ENCODE measurements around the gene HKDC1.
"Not testable (repeated sequence)": the region's sequence is repeated elsewhere in the genome, so short reads cannot be mapped to it uniquely, and the experiment has no call there.

HKDC1 gene

GRCh38 chr10:69241575-69241974 is 21.4 kb downstream of the HKDC1 start:
- no peak for DNase-seq (ENCODE audit: low read depth in 2 of 2)

DNA sequence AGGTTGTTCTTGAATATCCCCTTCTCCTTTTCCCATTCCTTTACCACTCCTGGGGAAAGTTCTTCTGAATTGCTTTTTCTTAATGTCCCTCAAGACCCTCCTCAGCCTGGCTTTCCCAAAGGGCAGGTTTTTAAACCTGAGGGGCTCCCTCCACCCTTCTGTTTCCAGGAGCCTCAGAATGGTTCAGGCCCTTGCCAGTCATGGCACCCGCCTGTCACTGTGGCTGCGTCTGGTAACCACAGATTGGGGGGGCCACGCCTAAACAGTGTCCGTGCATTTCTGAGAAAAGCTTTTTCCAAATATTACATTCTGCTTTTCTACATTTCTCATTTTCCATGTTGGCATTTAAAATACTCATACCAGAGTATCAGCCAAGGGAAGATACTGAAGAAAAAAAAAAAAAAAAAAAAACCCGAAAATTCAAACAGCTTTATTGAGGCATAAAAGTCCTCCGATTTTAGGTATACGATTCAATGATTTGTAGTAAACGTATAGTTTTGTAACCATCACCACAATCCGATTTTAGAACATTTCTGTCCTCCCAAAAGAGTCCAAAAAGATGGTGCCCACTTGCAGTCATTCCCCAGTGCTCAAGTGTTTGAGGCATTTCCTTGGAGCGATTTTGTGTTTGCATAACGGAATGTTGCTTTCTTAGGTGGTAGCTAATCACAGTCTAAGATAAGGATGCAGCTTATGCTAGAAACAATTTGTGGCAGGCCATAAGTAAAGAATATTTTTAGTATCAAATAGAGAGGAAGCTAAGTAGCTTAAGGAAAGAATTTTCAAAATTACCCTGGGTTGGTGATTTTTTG is 22.1 kb downstream of the HKDC1 start:
- no peak for DNase-seq (ENCODE audit: low read depth in 2 of 2)

DNA sequence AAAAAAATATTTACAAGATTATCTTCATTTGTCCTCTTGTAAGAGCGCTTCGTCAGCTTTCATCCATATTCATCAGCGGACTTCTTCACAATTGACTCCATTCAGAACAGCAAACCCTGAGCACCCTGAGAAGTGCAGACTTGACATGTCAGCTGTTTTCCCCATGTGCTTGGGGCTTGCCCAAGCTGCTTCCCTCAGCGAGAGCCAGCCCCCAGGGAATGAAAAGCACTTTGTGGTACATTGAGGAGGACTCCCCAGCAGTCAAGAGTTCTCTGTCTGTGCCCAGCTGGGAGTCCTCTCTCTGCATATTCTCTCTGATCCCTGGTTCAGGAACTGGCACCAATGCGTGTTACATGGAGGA is 22.7 kb downstream of the HKDC1 start:
- no peak for DNase-seq (ENCODE audit: low read depth in 2 of 2)

DNA sequence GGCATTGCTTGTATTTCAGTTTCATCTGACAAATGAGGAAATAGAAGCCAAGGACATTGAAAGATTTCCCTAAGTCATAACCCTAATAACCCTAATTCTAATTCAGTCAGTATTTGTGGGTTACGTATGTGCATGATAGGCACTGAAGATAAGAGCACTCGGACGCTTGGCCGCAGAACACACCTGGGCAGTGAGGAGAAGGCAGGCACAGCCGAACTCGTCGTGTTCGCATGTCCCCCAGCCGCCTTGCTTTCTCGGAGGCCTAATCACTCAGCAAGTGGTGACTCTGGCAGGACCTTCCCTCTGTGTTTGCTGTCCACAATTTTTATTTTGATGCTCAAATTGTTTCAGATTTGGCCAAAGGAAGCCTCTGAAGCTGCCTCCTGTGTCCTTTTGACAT is 23.7 kb downstream of the HKDC1 start:
- DNase-seq (ENCODE audit: low read depth in 2 of 2), result no peak

- no peak for DNase-seq (ENCODE audit: low read depth in 2 of 2)
These were observed 25.9 kb downstream of the HKDC1 start for GRCh38 chr10:69246036-69246435.

DNA sequence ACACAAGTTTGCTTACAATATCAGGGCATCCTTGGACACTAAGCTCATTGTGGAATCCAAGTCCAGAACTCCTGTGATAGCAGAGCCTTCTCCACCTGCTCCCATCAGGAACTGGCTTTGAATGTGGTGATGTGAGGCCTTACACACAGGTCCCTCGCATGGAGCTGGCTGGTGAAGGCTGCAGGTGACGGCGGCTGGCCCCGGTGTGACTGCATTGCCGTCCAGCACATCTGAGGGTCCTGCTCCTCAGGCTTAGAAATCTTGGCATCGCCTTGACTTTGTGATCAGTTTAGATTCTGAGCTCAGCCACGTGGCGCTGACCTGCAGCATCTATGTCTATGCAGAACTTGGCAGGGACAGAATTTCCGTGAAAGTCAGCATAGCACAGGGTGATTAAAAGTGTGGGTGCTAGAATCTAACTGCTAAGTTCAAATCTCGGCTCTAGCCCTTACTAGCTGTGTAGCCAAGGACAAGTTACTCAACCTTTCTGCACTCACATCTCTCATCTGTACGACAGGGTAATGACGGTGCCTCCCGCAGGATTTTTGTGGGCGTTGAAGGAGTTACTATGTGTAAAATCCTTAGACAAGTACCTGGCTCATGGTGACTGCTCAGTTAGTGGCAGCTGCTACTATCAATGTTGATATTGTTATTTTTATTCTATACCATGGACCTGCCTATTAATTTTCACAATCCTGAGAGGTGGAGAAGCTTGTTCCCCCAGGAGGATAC is 26.6 kb downstream of the HKDC1 start:
- no peak for DNase-seq (ENCODE audit: low read depth in 2 of 2)

- DNase-seq (ENCODE audit: low read depth in 2 of 2), result no peak
These were observed 27.2 kb downstream of the HKDC1 start for GRCh38 chr10:69247313-69247710.

DNA sequence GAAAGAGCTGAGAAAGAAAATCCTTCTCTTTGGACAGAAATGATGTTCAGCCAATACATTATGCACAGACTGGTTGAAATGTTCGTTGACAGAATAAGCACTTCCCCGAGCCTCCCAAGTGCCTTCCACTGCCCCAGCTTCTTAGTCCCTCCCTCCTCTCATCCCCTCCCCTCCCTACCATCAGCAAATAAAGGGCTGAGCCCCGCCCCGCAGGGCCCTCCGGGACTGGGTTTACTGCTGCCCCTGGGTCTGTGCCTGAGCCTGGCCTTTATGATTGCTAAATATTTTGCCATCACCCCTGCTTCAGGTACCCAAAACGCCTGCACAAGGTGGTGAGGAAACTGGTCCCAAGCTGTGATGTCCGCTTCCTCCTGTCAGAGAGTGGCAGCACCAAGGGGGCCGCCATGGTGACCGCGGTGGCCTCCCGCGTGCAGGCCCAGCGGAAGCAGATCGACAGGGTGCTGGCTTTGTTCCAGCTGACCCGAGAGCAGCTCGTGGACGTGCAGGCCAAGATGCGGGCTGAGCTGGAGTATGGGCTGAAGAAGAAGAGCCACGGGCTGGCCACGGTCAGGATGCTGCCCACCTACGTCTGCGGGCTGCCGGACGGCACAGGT is 28.1 kb downstream of the HKDC1 start:
- DNase-seq (ENCODE audit: low read depth in 2 of 2), result no peak

- no peak for DNase-seq (ENCODE audit: low read depth in 2 of 2)
These were observed 29.9 kb downstream of the HKDC1 start for GRCh38 chr10:69250041-69250440.

GRCh38 chr10:69251417-69251816 is 31.3 kb downstream of the HKDC1 start:
- DNase-seq (ENCODE audit: low read depth in 2 of 2), result not testable (repeated sequence)

DNA sequence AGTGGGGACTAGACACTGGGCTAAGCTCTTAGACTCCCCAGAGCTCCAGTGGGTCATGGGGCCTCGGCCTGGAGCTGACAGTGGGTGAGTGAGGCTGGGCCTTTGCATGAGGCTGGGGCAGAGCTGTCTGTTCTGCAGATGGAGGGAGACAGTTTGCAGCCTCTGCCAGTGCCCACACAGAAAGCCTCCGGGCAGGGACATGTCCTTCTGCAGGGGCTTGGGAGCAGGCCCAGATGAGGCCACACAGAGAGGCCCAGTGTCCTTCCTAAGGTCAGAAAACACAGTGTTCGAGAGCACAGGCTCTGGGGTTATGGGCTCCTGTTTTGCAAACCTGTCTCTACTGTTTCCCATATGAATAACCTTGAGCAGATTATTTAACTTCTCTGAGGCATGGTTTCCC is 33.0 kb downstream of the HKDC1 start:
- no peak for DNase-seq (ENCODE audit: low read depth in 2 of 2)

DNA sequence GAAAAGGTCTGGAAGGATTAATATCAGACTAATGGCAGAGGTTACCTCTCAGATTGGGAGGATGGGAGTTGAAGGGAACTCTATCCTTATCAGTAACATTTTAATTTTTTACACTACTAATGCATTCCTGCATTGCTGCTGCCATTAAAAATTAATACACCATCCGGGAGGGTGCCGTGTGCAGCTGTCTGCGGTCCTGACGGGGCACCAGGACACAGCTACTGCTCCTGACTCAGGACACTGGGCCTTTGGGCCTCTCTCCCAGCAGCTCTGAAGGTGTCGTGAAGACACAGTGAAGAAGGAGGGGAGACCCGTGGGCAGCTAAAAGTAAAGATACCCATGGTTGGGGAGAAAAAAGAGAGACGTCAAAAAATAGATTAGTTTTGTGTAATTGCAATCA is 34.7 kb downstream of the HKDC1 start:
- no peak for DNase-seq (ENCODE audit: low read depth in 2 of 2)

GRCh38 chr10:69259547-69260243 is 39.6 kb downstream of the HKDC1 start:
- no peak for DNase-seq (ENCODE audit: low read depth in 2 of 2)

DNA sequence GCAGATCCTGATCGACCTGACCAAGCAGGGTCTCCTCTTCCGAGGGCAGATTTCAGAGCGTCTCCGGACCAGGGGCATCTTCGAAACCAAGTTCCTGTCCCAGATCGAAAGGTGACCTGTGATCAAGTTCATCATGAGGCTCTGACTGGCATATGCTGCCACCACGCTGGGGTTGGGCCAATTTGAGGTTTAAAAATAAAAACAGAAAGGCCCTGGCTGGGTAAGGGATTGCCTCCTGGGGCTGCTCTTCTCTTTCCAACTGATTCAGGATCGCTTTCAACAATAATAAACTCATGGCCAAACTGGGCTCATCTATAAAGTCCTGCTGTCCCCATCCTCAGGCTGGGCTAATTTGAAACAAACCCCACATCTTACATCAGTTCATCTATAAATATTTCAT is 41.1 kb downstream of the HKDC1 start:
- no peak for DNase-seq (ENCODE audit: low read depth in 2 of 2)

GRCh38 chr10:69262292-69262751 is 42.2 kb downstream of the HKDC1 start:
- DNase-seq (ENCODE audit: low read depth in 2 of 2), result no peak

GRCh38 chr10:69265521-69265920 is 45.4 kb downstream of the HKDC1 start:
- DNase-seq (ENCODE audit: low read depth in 2 of 2), result no peak

GRCh38 chr10:69268761-69269416 is 48.8 kb downstream of the HKDC1 start:
- DNase-seq (ENCODE audit: low read depth in 2 of 2), result no peak

DNA sequence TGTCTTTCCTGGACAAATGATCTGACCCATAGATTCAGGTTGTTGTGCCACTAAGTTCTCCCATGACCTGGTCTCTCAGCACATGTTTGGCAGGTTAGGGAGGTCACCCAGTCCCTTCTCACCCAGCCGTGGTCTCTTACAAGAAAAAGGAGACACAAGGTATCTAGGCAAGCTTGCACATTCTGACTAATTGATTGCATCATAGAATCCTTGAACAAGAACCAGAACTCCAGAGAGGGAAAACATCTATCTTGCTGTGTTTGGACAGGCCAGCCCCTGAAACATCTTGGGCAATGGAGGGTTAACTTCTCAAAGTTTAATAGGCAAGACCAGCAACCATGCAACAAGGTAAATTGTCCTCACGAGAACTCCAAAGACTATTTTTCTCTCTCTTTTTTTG is 49.6 kb downstream of the HKDC1 start:
- no peak for DNase-seq (ENCODE audit: low read depth in 2 of 2)

- no peak for DNase-seq (ENCODE audit: low read depth in 2 of 2)
These were observed 50.9 kb downstream of the HKDC1 start for GRCh38 chr10:69270990-69271389.

GRCh38 chr10:69272624-69273023 is 52.5 kb downstream of the HKDC1 start:
- no peak for DNase-seq (ENCODE audit: low read depth in 2 of 2)

DNA sequence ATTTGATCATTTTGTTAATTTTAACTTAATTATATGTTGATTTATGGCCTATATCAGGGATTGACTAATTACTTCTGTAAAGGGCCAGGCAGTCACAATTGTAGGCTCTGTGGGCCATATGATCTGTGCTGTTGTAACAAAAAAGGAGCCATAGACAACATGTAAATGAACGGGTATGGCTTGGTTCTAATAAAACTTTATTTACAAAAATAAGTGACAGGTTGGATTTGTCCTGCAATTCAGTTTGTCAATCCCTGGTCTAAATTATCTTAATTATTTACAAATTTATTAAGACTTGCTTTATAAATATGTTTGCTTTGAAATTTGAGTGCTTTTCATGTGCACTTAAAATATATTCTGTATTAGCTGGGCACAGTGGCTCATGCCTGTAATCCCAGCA is 55.3 kb downstream of the HKDC1 start:
- DNase-seq (ENCODE audit: low read depth in 2 of 2), result no peak

- no peak for DNase-seq (ENCODE audit: low read depth in 2 of 2)
These were observed 56.4 kb downstream of the HKDC1 start for GRCh38 chr10:69276503-69276902.

Data from stimulated activated CD4-positive, alpha-beta T cell treated with anti-CD3 and anti-CD28 coated beads, Interleukin-15, amount 100 ng/mL, for 48 hours (primary cell).